Posterior vena cava (tissue), 2 donors: ENCODE measurements around the gene QRFPR. TPM values are rescaled to one million over a fixed set of nuclear protein-coding genes. Genes with fewer than 3 reads are reported as not detected.

Source experiments
- DNase-seq: peaks from one replicate; pipeline ENCODE4 v3.0.0-alpha.2; 2020; ENCODE audit warnings: low spot score
- intact Hi-C, 2 donors: fragments of 100-400 bp; cut with DNase I; formaldehyde crosslinking; loops; one replicate each; pipeline versions ENCODE4 v1.14.1 to v1.14.2; 2022 to 2023
- total RNA-seq, 2 donors: library from RNA; stranded (reverse); fragmentation: NEBNext Ultra II Directional; extraction: Animal tissue kit (Norgen Biotek cat#: 25700); gene quantifications; one replicate each; pipeline ENCODE4 v1.2.1, GENCODE V29; 2021
- donor health status: DM: yes; HTN: yes; CAD: no.
- donor health status: DM: yes; HTN: yes; CAD: no.

The QRFPR gene
- total RNA-seq, 2 donors from 2014 or later: not detected

- DNase-seq: no peak
- intact Hi-C loops: no loop called here
Observed at GRCh38 chr4:121278811-121279368, 101.9 kb downstream of the QRFPR start.

Other genes starting within 250 kb of the QRFPR start
- under 1 TPM in 1 of 2 donors, not detected in 1; 0.19 TPM for gene TNIP3, start 216.7 kb downstream of the QRFPR start, total RNA-seq